ENCODE data around the gene SAMD13. TPM values are rescaled to one million over a fixed set of nuclear protein-coding genes. Genes with fewer than 3 reads are reported as not detected.

The SAMD13 gene
- total RNA-seq, 1 donor from 2014 or later = 0.93 TPM

DNA sequence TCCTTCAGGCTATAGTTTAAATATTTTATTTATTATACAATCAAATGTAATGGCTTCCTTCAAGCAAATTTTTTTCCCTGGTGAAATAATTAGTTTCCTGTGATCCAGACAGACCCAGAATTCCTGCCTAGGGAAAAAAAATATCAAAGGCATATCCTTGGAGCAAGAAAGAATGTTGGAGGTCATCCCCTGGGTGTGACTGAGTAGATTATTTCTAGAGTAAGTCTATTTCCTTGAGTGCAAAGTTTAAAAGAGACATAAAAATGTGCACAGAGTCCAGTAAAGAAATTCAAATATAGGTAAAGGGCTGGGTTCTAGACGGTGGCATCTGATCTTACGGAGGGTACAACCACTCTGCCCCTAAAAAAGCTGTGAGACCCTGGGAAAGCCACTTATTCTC lies 32.2 kb upstream of the SAMD13 start:
- no peak overlapping the region for H3K4me3 ChIP-seq (ENCODE audit: insufficient read depth, low read depth, low read length)
- H3K27ac ChIP-seq (ENCODE audit: low read depth, low read length) = no peak overlapping the region
- Mint-ChIP-seq H3K27ac (ENCODE audit: unreplicated experiment) (no peak overlapping the region), H3K27me3 (ENCODE audit: low read depth, unreplicated experiment) (peaks cover 3% of the 10 kb centered on the region), H3K9me3 (ENCODE audit: unreplicated experiment) (no peaks in the 10 kb centered on the region), H3K4me3 (ENCODE audit: unreplicated experiment) (no peak overlapping the region), H3K4me1 (ENCODE audit: low read depth, unreplicated experiment) (peaks cover 20% of the 10 kb centered on the region), H3K36me3 (ENCODE audit: low read depth, unreplicated experiment) (no peaks in the 10 kb centered on the region)
- no peaks in the 10 kb centered on the region for H3K9me3 ChIP-seq (ENCODE audit: insufficient read depth, low read depth, low read length)
- no peak overlapping the region for H2AFZ ChIP-seq (ENCODE audit: low read depth, low read length)
- no peaks in the 10 kb centered on the region for H3K36me3 ChIP-seq (ENCODE audit: insufficient read depth, low read length)
- H3K4me2 ChIP-seq (ENCODE audit: low read length) = no peak overlapping the region
- peaks cover 11% of the 10 kb centered on the region for H3K4me1 ChIP-seq (ENCODE audit: insufficient read depth, low read length)
- no peak for FAIRE-seq
- no peak overlapping the region for H3K9ac ChIP-seq (ENCODE audit: low read length)
- no peaks in the 10 kb centered on the region for H3K27me3 ChIP-seq (ENCODE audit: insufficient read depth, low read length)
- TF ChIP-seq EZH2 (IDR thresholded peaks at IDR 0.05; ENCODE audit: insufficient read depth, low read length) = no peak
- TF ChIP-seq CTCF (IDR thresholded peaks at IDR 0.05; ENCODE audit: insufficient read depth, low read depth, low read length) = no peak
- H3K79me2 ChIP-seq (ENCODE audit: insufficient read depth, low read length) = no peaks in the 10 kb centered on the region
- H4K20me1 ChIP-seq (ENCODE audit: insufficient read depth, low read length) = no peaks in the 10 kb centered on the region
- no peak for DNase-seq (ENCODE audit: low read depth)

- Mint-ChIP-seq H3K36me3 (ENCODE audit: low read depth, unreplicated experiment) (no peaks in the 10 kb centered on the region), H3K4me1 (ENCODE audit: low read depth, unreplicated experiment) (peaks cover 20% of the 10 kb centered on the region), H3K9me3 (ENCODE audit: unreplicated experiment) (no peaks in the 10 kb centered on the region), H3K27me3 (ENCODE audit: low read depth, unreplicated experiment) (peaks cover 3% of the 10 kb centered on the region), H3K4me3 (ENCODE audit: unreplicated experiment) (no peak overlapping the region), H3K27ac (ENCODE audit: unreplicated experiment) (peak overlapping the region; percentile 60)
- Histone ChIP-seq H4K20me1 (ENCODE audit: insufficient read depth, low read length) (no peaks in the 10 kb centered on the region), H2AFZ (ENCODE audit: low read depth, low read length) (peak overlapping the region; percentile 24), H3K27me3 (ENCODE audit: insufficient read depth, low read length) (no peaks in the 10 kb centered on the region), H3K27ac (ENCODE audit: low read depth, low read length) (no peak overlapping the region), H3K4me1 (ENCODE audit: insufficient read depth, low read length) (peaks cover 11% of the 10 kb centered on the region), H3K4me2 (ENCODE audit: low read length) (peak overlapping the region; percentile 73), H3K9ac (ENCODE audit: low read length) (no peak overlapping the region), H3K79me2 (ENCODE audit: insufficient read depth, low read length) (no peaks in the 10 kb centered on the region), H3K36me3 (ENCODE audit: insufficient read depth, low read length) (no peaks in the 10 kb centered on the region), H3K4me3 (ENCODE audit: insufficient read depth, low read depth, low read length) (peak overlapping the region; percentile 25), H3K9me3 (ENCODE audit: insufficient read depth, low read depth, low read length) (no peaks in the 10 kb centered on the region)
- DNase-seq (ENCODE audit: low read depth) (peak; percentile 65), FAIRE-seq (no peak)
- TF ChIP-seq CTCF (IDR thresholded peaks at IDR 0.05; ENCODE audit: insufficient read depth, low read depth, low read length) (no peak), EZH2 (IDR thresholded peaks at IDR 0.05; ENCODE audit: insufficient read depth, low read length) (no peak)
Observed at GRCh38 chr1:84271441-84272151, 29.9 kb upstream of the SAMD13 start.

- Histone ChIP-seq H3K9me3 (ENCODE audit: insufficient read depth, low read depth, low read length) (no peaks in the 10 kb centered on the region), H3K27ac (ENCODE audit: low read depth, low read length) (no peak overlapping the region), H3K9ac (ENCODE audit: low read length) (no peak overlapping the region), H3K36me3 (ENCODE audit: insufficient read depth, low read length) (no peaks in the 10 kb centered on the region), H3K27me3 (ENCODE audit: insufficient read depth, low read length) (no peaks in the 10 kb centered on the region), H4K20me1 (ENCODE audit: insufficient read depth, low read length) (no peaks in the 10 kb centered on the region), H3K4me2 (ENCODE audit: low read length) (no peak overlapping the region), H2AFZ (ENCODE audit: low read depth, low read length) (no peak overlapping the region), H3K4me3 (ENCODE audit: insufficient read depth, low read depth, low read length) (no peak overlapping the region), H3K79me2 (ENCODE audit: insufficient read depth, low read length) (no peaks in the 10 kb centered on the region), H3K4me1 (ENCODE audit: insufficient read depth, low read length) (peaks cover 11% of the 10 kb centered on the region)
- DNase-seq (ENCODE audit: low read depth) (no peak), FAIRE-seq (no peak)
- H3K36me3 Mint-ChIP-seq (ENCODE audit: low read depth, unreplicated experiment) = no peaks in the 10 kb centered on the region
- H3K9me3 Mint-ChIP-seq (ENCODE audit: unreplicated experiment) = no peaks in the 10 kb centered on the region
- TF ChIP-seq CTCF (IDR thresholded peaks at IDR 0.05; ENCODE audit: insufficient read depth, low read depth, low read length) = no peak
- no peak overlapping the region for H3K4me3 Mint-ChIP-seq (ENCODE audit: unreplicated experiment)
- H3K27ac Mint-ChIP-seq (ENCODE audit: unreplicated experiment) = no peak overlapping the region
- peaks cover 20% of the 10 kb centered on the region for H3K4me1 Mint-ChIP-seq (ENCODE audit: low read depth, unreplicated experiment)
- no peaks in the 10 kb centered on the region for H3K27me3 Mint-ChIP-seq (ENCODE audit: low read depth, unreplicated experiment)
Observed at GRCh38 chr1:84272401-84272800, 29.1 kb upstream of the SAMD13 start.
